ENCODE data around the gene TMOD1. TPM values are rescaled to one million over a fixed set of nuclear protein-coding genes. Genes with fewer than 3 reads are reported as not detected.

TMOD1 gene
- total and polyA plus RNA-seq, 2 of the 8 experiments (the other 6 are each of a cell fraction or from before 2014, with no cell fraction given), result 0.17 to 0.88 TPM

DNA sequence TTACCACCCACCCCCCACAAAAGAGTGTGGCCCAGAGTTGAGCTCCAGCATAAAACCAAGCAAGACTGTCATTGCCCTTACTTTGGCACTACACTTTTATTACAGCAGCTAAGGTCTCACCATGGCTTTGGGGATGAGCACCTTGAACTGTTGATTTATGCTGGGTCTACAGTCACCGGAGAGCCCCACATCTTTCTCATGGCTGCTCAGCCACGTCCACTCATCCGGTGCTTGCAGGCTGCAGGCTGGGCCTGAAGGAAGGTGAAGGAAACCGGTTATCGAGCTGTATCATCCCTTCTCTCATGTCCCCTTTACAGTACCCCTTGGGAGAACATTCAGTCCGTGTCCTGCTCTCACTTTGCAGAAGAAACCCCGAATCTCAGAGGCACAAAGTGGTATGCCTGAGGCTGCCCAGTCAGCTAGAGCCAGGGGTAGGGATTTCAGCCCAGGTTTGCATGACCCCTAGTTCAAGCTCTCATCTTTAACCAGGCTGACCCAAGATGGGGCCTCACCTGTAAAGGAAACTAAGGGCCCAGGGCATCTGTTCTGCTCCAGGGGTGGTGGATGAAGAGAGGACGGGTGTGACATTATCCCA is 11.6 kb downstream of the TMOD1 start (continued):
- TF ChIP-seq, protein P1, sequence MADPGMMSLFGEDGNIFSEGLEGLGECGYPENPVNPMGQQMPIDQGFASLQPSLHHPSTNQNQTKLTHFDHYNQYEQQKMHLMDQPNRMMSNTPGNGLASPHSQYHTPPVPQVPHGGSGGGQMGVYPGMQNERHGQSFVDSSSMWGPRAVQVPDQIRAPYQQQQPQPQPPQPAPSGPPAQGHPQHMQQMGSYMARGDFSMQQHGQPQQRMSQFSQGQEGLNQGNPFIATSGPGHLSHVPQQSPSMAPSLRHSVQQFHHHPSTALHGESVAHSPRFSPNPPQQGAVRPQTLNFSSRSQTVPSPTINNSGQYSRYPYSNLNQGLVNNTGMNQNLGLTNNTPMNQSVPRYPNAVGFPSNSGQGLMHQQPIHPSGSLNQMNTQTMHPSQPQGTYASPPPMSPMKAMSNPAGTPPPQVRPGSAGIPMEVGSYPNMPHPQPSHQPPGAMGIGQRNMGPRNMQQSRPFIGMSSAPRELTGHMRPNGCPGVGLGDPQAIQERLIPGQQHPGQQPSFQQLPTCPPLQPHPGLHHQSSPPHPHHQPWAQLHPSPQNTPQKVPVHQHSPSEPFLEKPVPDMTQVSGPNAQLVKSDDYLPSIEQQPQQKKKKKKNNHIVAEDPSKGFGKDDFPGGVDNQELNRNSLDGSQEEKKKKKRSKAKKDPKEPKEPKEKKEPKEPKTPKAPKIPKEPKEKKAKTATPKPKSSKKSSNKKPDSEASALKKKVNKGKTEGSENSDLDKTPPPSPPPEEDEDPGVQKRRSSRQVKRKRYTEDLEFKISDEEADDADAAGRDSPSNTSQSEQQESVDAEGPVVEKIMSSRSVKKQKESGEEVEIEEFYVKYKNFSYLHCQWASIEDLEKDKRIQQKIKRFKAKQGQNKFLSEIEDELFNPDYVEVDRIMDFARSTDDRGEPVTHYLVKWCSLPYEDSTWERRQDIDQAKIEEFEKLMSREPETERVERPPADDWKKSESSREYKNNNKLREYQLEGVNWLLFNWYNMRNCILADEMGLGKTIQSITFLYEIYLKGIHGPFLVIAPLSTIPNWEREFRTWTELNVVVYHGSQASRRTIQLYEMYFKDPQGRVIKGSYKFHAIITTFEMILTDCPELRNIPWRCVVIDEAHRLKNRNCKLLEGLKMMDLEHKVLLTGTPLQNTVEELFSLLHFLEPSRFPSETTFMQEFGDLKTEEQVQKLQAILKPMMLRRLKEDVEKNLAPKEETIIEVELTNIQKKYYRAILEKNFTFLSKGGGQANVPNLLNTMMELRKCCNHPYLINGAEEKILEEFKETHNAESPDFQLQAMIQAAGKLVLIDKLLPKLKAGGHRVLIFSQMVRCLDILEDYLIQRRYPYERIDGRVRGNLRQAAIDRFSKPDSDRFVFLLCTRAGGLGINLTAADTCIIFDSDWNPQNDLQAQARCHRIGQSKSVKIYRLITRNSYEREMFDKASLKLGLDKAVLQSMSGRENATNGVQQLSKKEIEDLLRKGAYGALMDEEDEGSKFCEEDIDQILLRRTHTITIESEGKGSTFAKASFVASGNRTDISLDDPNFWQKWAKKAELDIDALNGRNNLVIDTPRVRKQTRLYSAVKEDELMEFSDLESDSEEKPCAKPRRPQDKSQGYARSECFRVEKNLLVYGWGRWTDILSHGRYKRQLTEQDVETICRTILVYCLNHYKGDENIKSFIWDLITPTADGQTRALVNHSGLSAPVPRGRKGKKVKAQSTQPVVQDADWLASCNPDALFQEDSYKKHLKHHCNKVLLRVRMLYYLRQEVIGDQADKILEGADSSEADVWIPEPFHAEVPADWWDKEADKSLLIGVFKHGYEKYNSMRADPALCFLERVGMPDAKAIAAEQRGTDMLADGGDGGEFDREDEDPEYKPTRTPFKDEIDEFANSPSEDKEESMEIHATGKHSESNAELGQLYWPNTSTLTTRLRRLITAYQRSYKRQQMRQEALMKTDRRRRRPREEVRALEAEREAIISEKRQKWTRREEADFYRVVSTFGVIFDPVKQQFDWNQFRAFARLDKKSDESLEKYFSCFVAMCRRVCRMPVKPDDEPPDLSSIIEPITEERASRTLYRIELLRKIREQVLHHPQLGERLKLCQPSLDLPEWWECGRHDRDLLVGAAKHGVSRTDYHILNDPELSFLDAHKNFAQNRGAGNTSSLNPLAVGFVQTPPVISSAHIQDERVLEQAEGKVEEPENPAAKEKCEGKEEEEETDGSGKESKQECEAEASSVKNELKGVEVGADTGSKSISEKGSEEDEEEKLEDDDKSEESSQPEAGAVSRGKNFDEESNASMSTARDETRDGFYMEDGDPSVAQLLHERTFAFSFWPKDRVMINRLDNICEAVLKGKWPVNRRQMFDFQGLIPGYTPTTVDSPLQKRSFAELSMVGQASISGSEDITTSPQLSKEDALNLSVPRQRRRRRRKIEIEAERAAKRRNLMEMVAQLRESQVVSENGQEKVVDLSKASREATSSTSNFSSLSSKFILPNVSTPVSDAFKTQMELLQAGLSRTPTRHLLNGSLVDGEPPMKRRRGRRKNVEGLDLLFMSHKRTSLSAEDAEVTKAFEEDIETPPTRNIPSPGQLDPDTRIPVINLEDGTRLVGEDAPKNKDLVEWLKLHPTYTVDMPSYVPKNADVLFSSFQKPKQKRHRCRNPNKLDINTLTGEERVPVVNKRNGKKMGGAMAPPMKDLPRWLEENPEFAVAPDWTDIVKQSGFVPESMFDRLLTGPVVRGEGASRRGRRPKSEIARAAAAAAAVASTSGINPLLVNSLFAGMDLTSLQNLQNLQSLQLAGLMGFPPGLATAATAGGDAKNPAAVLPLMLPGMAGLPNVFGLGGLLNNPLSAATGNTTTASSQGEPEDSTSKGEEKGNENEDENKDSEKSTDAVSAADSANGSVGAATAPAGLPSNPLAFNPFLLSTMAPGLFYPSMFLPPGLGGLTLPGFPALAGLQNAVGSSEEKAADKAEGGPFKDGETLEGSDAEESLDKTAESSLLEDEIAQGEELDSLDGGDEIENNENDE (IDR thresholded peaks at IDR 0.05; ENCODE audit: insufficient replicate concordance, low read length), result no peak
- TF ChIP-seq TCF12 (IDR thresholded peaks at IDR 0.05; ENCODE audit: low read depth, low read length), result no peak
- no peak for TF ChIP-seq ASH2L (IDR thresholded peaks at IDR 0.05; ENCODE audit: low read length)
- TF ChIP-seq CTBP2 (IDR thresholded peaks at IDR 0.05; ENCODE audit: borderline replicate concordance, insufficient read depth, insufficient read length, low read length), result no peak
- no peak for TF ChIP-seq HDAC6 (IDR thresholded peaks at IDR 0.05; ENCODE audit: low read depth, low read length)
- no peak for TF ChIP-seq FOSL1 (IDR thresholded peaks at IDR 0.05; ENCODE audit: insufficient read depth, low read depth, low read length)
- TF ChIP-seq SP2 (IDR thresholded peaks at IDR 0.05; ENCODE audit: low read length), result no peak
- TF ChIP-seq RFX5 (IDR thresholded peaks at IDR 0.05; ENCODE audit: borderline replicate concordance, low read depth, low read length), result no peak

Data from H1 (cell line).